OCI-LY7 (cell line): ENCODE measurements around the gene DNAJC3. TPM values are rescaled to one million over a fixed set of nuclear protein-coding genes. Genes with fewer than 3 reads are reported as not detected.

ENCODE experiments used
- BruUV-seq: library from RNA; stranded (reverse); fragments of 400-500 nt; replicated peaks from 2 replicates; lab custom pipeline; 2021; lab: Mats Ljungman, UMichigan
- CTCF ChIA-PET: fragments of 300-600 bp; sonication (Branson Sonifier 250); formaldehyde crosslinking; loops from one replicate; lab custom pipeline; 2022; ENCODE audit warnings: antibody characterized with exemption; ENCODE audit not compliant: unreplicated experiment; lab: Charles Lee
- POLR2A ChIA-PET: fragments of 300-600 bp; sonication (Branson Sonifier 250); formaldehyde crosslinking; loops from one replicate; lab custom pipeline; 2022; ENCODE audit warnings: antibody characterized with exemption; lab: Charles Lee
- DNase-seq: peaks from one replicate; pipeline ENCODE4 v3.0.0-alpha.2; 2015; ENCODE audit warnings: low spot score
- H2AFZ ChIP-seq: fragments of 200-600 bp; sonication (generic), shearing (Covaris generic); 2 replicates; pipeline ENCODE4 v1.6.1; 2014; ENCODE audit warnings: mild to moderate bottlenecking, antibody characterized with exemption, low read length, moderate library complexity
- H3K27ac ChIP-seq: fragments of 200-600 bp; sonication (generic); 2 replicates; pipeline ENCODE4 v1.5.1; 2014; ENCODE audit warnings: mixed run types, low read depth, mild to moderate bottlenecking, moderate library complexity, low read length, inconsistent platforms; ENCODE audit not compliant: poor library complexity, severe bottlenecking
- H3K36me3 ChIP-seq: fragments of 200-600 bp; sonication (generic); 2 replicates; pipeline ENCODE4 v1.6.1; 2014; ENCODE audit warnings: mild to moderate bottlenecking, antibody characterized with exemption, low read length, moderate library complexity, mixed read lengths; ENCODE audit not compliant: insufficient read depth
- H3K4me1 ChIP-seq: fragments of 200-600 bp; sonication (generic); 2 replicates; pipeline ENCODE4 v1.5.1; 2014; ENCODE audit warnings: mild to moderate bottlenecking, low read length; ENCODE audit not compliant: insufficient read depth, poor library complexity, severe bottlenecking
- H3K4me2 ChIP-seq: fragments of 200-600 bp; sonication (generic); 2 replicates; pipeline ENCODE4 v1.6.1; 2014; ENCODE audit warnings: mild to moderate bottlenecking, low read length
- H3K4me3 ChIP-seq: fragments of 200-600 bp; sonication (generic); 2 replicates; pipeline ENCODE4 v1.5.1; 2014; ENCODE audit warnings: mild to moderate bottlenecking, low read depth, low read length; ENCODE audit not compliant: poor library complexity, severe bottlenecking
- H3K79me2 ChIP-seq: fragments of 200-600 bp; sonication (generic); 2 replicates; pipeline ENCODE4 v1.6.1; 2016; ENCODE audit warnings: low read depth, mild to moderate bottlenecking, low read length, moderate library complexity, mixed read lengths; ENCODE audit not compliant: insufficient read depth
- H3K9me2 ChIP-seq: fragments of 200-600 bp; sonication (generic); 2 replicates; pipeline ENCODE4 v1.6.1; 2016; ENCODE audit warnings: mild to moderate bottlenecking, low read length, mixed read lengths; ENCODE audit not compliant: insufficient read depth
- H3K9me3 ChIP-seq: fragments of 200-600 bp; sonication (generic); 2 replicates; pipeline ENCODE4 v1.6.1; 2014; ENCODE audit warnings: mild to moderate bottlenecking, mixed run types, low read length, mixed read lengths
- H4K20me1 ChIP-seq: fragments of 200-600 bp; sonication (generic); 2 replicates; pipeline ENCODE4 v1.6.1; 2014; ENCODE audit warnings: mild to moderate bottlenecking, antibody characterized with exemption, low read length, moderate library complexity, mixed read lengths; ENCODE audit not compliant: insufficient read depth
- EZH2phosphoT487 ChIP-seq: fragments of 200-600 bp; sonication (generic); IDR thresholded peaks from 2 replicates; pipeline ENCODE4 v1.6.1; 2018; ENCODE audit warnings: low read depth, borderline replicate concordance, mild to moderate bottlenecking, mixed run types, antibody characterized with exemption, low read length, moderate library complexity, mixed read lengths
- intact Hi-C: fragments of 100-400 bp; cut with micrococcal nuclease; formaldehyde crosslinking; loops from one replicate; pipeline ENCODE4 v1.10.0; 2022; ENCODE audit not compliant: unreplicated experiment
- total RNA-seq, 2 experiments: library from RNA; depleted of rRNA in 1 of 2; stranded (reverse); fragments of >200 nt in 1 of 2; shearing (Covaris generic) in 1 of 2; gene quantifications; 2 replicates each; pipeline ENCODE4 v1.2.3, GENCODE V29; 2014 to 2022
- TF ChIP-seq, protein P1 (sequence below): fragments of 200-600 bp; sonication (generic); conservative IDR thresholded peaks from 2 replicates; pipeline ENCODE4 v1.5.1; 2014; ENCODE audit warnings: mild to moderate bottlenecking, antibody characterized with exemption, low read length, moderate library complexity, mixed read lengths

The DNAJC3 gene
- total RNA-seq, 2 experiments from 2014 or later = 5.4 to 11.1 TPM

DNA sequence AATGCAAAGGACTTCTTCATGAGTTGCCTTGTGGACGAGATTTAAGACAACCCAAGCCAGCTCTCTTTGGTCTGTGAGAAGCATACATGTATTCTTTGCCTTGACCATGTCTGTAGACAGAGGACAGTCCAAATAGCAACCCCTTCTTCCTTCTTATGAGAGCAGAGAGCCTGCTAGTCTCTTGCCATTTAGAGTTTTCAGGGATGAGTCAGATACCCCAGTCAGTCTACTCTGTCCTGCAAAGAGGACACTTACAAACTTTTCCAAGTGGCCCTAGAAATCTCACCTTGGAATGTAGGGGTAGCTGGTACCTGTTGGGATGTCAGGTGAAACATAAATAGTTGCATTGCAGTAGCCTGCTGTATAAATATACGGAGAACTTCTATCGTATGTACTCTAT lies 36.7 kb downstream of the DNAJC3 start:
- no peak for DNase-seq
- POLR2A ChIA-PET = no interaction called here
- Histone ChIP-seq H3K4me1 (no peaks in the 10 kb centered on the region), H3K4me2 (no peak overlapping the region), H3K79me2 (no peaks in the 10 kb centered on the region), H3K9me2 (no peaks in the 10 kb centered on the region), H3K27ac (no peak overlapping the region), H4K20me1 (no peaks in the 10 kb centered on the region), H3K4me3 (no peak overlapping the region), H2AFZ (no peak overlapping the region), H3K9me3 (no peaks in the 10 kb centered on the region), H3K36me3 (peaks cover 19% of the 10 kb centered on the region)
- CTCF ChIA-PET = no interaction called here
- BruUV-seq = no TSS peak
- intact Hi-C loops = no loop called here
- TF ChIP-seq, protein P1, sequence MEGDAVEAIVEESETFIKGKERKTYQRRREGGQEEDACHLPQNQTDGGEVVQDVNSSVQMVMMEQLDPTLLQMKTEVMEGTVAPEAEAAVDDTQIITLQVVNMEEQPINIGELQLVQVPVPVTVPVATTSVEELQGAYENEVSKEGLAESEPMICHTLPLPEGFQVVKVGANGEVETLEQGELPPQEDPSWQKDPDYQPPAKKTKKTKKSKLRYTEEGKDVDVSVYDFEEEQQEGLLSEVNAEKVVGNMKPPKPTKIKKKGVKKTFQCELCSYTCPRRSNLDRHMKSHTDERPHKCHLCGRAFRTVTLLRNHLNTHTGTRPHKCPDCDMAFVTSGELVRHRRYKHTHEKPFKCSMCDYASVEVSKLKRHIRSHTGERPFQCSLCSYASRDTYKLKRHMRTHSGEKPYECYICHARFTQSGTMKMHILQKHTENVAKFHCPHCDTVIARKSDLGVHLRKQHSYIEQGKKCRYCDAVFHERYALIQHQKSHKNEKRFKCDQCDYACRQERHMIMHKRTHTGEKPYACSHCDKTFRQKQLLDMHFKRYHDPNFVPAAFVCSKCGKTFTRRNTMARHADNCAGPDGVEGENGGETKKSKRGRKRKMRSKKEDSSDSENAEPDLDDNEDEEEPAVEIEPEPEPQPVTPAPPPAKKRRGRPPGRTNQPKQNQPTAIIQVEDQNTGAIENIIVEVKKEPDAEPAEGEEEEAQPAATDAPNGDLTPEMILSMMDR = no peak
- no peak for TF ChIP-seq EZH2phosphoT487

DNA sequence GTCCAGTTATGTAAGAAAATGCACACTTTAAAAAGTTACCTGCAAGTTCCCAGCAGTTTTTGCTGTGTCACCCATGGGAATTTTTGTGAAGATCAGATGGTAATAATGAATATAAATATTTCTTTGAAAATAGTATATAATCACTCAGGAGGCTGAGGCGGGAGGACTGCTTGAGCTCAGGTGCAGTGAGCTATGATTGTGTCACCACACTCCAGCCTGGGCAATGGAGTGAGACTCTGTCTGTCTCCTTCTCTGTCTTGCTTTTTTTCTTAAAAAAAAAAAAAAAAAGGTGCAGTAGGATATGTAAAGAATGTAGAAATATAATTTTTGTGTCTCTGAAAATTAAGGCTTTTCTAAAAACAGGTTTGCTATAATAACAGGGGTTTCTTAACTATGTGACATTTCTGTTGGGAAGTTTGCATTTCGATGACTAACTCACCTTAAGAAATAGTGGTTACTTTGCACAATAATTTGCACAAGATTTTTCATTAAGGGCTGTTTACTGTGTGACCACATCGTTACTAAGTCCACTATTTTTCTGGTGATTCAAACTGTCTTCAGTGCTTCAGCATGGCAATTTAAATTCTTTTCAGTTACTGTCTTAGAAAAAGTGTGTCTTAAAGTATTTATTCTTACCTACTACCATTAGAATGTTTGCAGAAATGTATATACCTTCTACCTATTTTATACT lies 37.3 kb downstream of the DNAJC3 start:
- Histone ChIP-seq H3K36me3 (peaks cover 19% of the 10 kb centered on the region), H3K4me2 (no peak overlapping the region), H2AFZ (no peak overlapping the region), H3K4me3 (no peak overlapping the region), H3K27ac (no peak overlapping the region), H3K79me2 (no peaks in the 10 kb centered on the region), H3K9me2 (no peaks in the 10 kb centered on the region), H3K9me3 (no peaks in the 10 kb centered on the region), H4K20me1 (no peaks in the 10 kb centered on the region), H3K4me1 (no peaks in the 10 kb centered on the region)
- no peak for DNase-seq
- intact Hi-C loops = no loop called here
- TF ChIP-seq, protein P1 = no peak
- no peak for TF ChIP-seq EZH2phosphoT487
- ChIA-PET CTCF (no interaction called here), POLR2A (no interaction called here)
- no TSS peak for BruUV-seq

DNA sequence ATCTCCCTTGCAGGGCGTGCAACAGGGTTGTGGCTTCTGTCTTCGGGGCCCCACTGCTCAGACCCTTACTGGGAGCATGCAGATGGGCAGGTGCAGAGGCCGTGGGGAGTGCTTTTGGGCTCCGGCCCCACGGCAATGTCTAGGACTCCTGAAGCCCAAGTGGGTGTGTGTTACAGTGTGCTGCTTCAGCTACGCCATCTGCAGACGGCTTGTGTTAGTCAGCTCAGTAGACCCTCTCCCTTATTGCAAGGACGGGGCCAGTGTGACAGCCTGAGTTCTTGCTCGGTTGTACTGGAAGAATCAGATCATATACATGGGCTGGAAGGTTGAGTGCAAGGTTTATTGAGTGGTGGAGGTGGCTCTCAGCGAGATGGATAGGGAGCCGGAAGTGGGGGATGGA lies 39.3 kb downstream of the DNAJC3 start:
- Histone ChIP-seq H3K36me3 (peaks cover 13% of the 10 kb centered on the region), H3K4me3 (no peak overlapping the region), H2AFZ (no peak overlapping the region), H3K4me1 (no peaks in the 10 kb centered on the region), H3K27ac (no peak overlapping the region), H3K9me3 (no peaks in the 10 kb centered on the region), H3K79me2 (no peaks in the 10 kb centered on the region), H3K4me2 (no peak overlapping the region), H3K9me2 (no peaks in the 10 kb centered on the region), H4K20me1 (no peaks in the 10 kb centered on the region)
- no TSS peak for BruUV-seq
- ChIA-PET CTCF (no interaction called here), POLR2A (no interaction called here)
- DNase-seq = no peak
- no peak for TF ChIP-seq EZH2phosphoT487
- TF ChIP-seq, protein P1 = no peak
- intact Hi-C loops = no loop called here
